Activated T-helper 1 cell treated with Interleukin-2 at 50 U/mL for 16 hours (primary cell): ENCODE measurements around the gene CTXN3.

Experiments
- DNase-seq: peaks from one replicate; pipeline ENCODE4 v3.0.0-alpha.2; 2020; ENCODE audit warnings: low read depth

CTXN3 gene

GRCh38 chr5:127699416-127699815 is 50.5 kb downstream of the CTXN3 start:
- no peak for DNase-seq

GRCh38 chr5:127700237-127700766 is 51.4 kb downstream of the CTXN3 start:
- DNase-seq, result no peak

GRCh38 chr5:127702434-127702833 is 53.6 kb downstream of the CTXN3 start:
- no peak for DNase-seq

GRCh38 chr5:127702926-127703561 is 54.2 kb downstream of the CTXN3 start, which contains the start of gene CCDC192:
Gene CCDC192, plus strand, starts transcription at chr5:127703391. Its CDS starts 55 bp downstream, at chr5:127703446.
- DNase-seq, result no peak

- no peak for DNase-seq
Measured at GRCh38 chr5:127705120-127705892, 56.4 kb downstream of the CTXN3 start.

GRCh38 chr5:127706691-127707090 is 57.8 kb downstream of the CTXN3 start:
- no peak for DNase-seq

GRCh38 chr5:127707209-127707608 is 58.3 kb downstream of the CTXN3 start:
- no peak for DNase-seq
